Head of caudate nucleus (tissue), 42 donors: ENCODE measurements around the gene TBC1D17.

Experiments used
- DNase-seq, 42 donors: peaks; one replicate each; pipeline versions ENCODE4 v3.0.0 to v3.0.0-alpha.2; 2020 to 2021; ENCODE audit warnings: mixed read lengths in 7 of 42
- intact Hi-C: fragments of 100-400 bp; cut with DNase I; formaldehyde crosslinking; loops from one replicate; pipeline ENCODE4 v1.15.0; 2022

TBC1D17 gene

GRCh38 chr19:49877020-49877878 is at the start of gene TBC1D17, which contains the start of gene AKT1S1:
Gene TBC1D17, plus strand, starts transcription at chr19:49877702. Its CDS starts 22 bp downstream, at chr19:49877724.
Gene AKT1S1, minus strand, starts transcription at chr19:49877355. Its CDS starts 4,060 bp downstream, at chr19:49873295.
- intact Hi-C loops: loop anchor here (5.0 kb wide), 1 partner anchor 60 kb away; the partner anchor contains the start of gene MED25
- peak; percentile 97 to 100 (median 99) for DNase-seq

GRCh38 chr19:49829200-49829599 is 48.3 kb upstream of the TBC1D17 start:
- DNase-seq: no peak
- intact Hi-C loops: no loop called here

GRCh38 chr19:49829721-49830120 is 47.8 kb upstream of the TBC1D17 start:
- no peak for DNase-seq
- intact Hi-C loops: no loop called here

- intact Hi-C loops: no loop called here
Observed at GRCh38 chr19:49830766-49831165, 46.7 kb upstream of the TBC1D17 start.

GRCh38 chr19:49831592-49831991 is 45.9 kb upstream of the TBC1D17 start:
- intact Hi-C loops: no loop called here

More at GRCh38 chr19:49830766-49831165, 46.7 kb upstream of the TBC1D17 start:
- no peak for DNase-seq

GRCh38 chr19:49832556-49832955 is 44.9 kb upstream of the TBC1D17 start:
- intact Hi-C loops: no loop called here
- DNase-seq: no peak

More at GRCh38 chr19:49831592-49831991, 45.9 kb upstream of the TBC1D17 start:
- DNase-seq: no peak

GRCh38 chr19:49833599-49833998 is 43.9 kb upstream of the TBC1D17 start:
- intact Hi-C loops: no loop called here
- DNase-seq: no peak

- intact Hi-C loops: no loop called here
- no peak for DNase-seq
Observed at GRCh38 chr19:49835562-49835961, 41.9 kb upstream of the TBC1D17 start.

GRCh38 chr19:49836176-49837008 is 41.1 kb upstream of the TBC1D17 start:
- intact Hi-C loops: no loop called here
- DNase-seq: no peak

- intact Hi-C loops: no loop called here
- DNase-seq: no peak
Observed at GRCh38 chr19:49837009-49837310, 40.5 kb upstream of the TBC1D17 start.

GRCh38 chr19:49837425-49837824 is 40.1 kb upstream of the TBC1D17 start:
- DNase-seq: no peak
- intact Hi-C loops: no loop called here

GRCh38 chr19:49838885-49839588 is 38.5 kb upstream of the TBC1D17 start:
- intact Hi-C loops: no loop called here
- no peak for DNase-seq

GRCh38 chr19:49839713-49840112 is 37.8 kb upstream of the TBC1D17 start:
- no peak for DNase-seq
- intact Hi-C loops: no loop called here

- DNase-seq: no peak
- intact Hi-C loops: no loop called here
Observed at GRCh38 chr19:49840321-49840720, 37.2 kb upstream of the TBC1D17 start.

- intact Hi-C loops: no loop called here
Observed at GRCh38 chr19:49840736-49841249, 36.7 kb upstream of the TBC1D17 start.

GRCh38 chr19:49843265-49843664 is 34.2 kb upstream of the TBC1D17 start:
- intact Hi-C loops: no loop called here
- DNase-seq: no peak

More at GRCh38 chr19:49840736-49841249, 36.7 kb upstream of the TBC1D17 start:
- no peak for DNase-seq

- DNase-seq: no peak
- intact Hi-C loops: no loop called here
Observed at GRCh38 chr19:49844138-49845095, 33.1 kb upstream of the TBC1D17 start.

- intact Hi-C loops: no loop called here
- no peak for DNase-seq
Observed at GRCh38 chr19:49845414-49845813, 32.1 kb upstream of the TBC1D17 start.
